ENCODE data around the gene CCDC158.

The CCDC158 gene

DNA sequence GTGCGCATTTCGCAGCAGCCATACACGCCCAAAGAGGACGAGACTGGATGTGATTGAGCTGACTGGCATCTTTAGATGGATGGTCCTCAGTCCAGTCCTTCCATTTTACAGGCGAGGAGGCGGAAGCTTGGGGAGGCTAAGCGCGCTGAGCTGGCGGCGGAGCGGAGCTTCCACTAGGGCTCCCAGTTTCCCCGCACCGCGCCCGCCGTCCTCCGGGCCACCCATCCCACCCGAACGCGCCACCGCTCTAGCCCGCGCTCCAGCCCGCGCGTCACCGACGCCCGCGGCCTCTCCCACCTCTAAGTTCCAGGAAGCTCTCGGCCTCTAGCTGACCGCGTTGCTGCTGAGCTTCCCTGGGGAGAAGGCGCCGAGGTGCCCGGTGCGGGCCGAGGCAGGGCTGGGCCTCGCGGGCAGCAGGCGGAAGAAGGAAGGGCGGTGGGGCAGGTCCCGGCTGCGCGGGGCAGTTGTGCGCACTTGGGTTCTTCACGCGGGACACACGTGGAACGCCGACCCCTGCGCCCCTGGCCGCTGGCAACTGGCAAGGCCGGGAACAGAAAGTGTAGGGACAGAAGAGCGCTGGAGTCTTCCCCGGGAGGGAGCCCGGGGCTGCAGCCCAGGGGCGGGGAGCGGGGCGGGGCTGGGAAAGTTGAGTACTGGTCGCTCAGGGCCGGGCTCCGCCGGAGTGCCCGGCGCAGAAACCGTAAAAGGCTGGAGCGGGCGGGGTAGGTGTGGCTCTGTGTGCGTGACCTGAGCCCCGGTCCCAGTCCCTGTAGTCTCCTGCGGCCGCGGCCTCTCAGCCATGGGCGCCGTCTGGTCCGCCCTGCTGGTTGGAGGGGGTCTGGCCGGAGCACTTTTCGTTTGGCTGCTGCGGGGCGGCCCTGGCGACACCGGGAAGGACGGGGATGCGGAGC is 114.7 kb downstream of the CCDC158 start, which contains the start of gene STBD1:
Gene STBD1, plus strand, starts transcription at position 763 of the 911 bp plus-strand sequence. Its CDS starts 37 bp downstream, at position 800.
- Histone ChIP-seq H3K9me3 (ENCODE audit: control insufficient read depth, low read length) (no peaks in the 10 kb centered on the region), H3K27me3 (replicated peaks; ENCODE audit: control insufficient read depth, insufficient read depth, low read length, poor library complexity, severe bottlenecking) (no peaks in the 10 kb centered on the region), H3K4me3 (ENCODE audit: insufficient read depth, low read depth, low read length, poor library complexity, severe bottlenecking) (peak within 1 kb of the TSS; percentile 87), H3K36me3 (ENCODE audit: control insufficient read depth, insufficient read depth, low read length) (no peaks in the 10 kb centered on the region), H3K4me1 (ENCODE audit: control insufficient read depth, insufficient read depth, low read length, poor library complexity, severe bottlenecking) (peaks cover 19% of the 10 kb centered on the region), H3K27ac (ENCODE audit: insufficient read depth, low read length, poor library complexity, severe bottlenecking) (no peak within 1 kb of the TSS)
- DNase-seq: peak in 1 of 3 donors; percentile 7

DNA sequence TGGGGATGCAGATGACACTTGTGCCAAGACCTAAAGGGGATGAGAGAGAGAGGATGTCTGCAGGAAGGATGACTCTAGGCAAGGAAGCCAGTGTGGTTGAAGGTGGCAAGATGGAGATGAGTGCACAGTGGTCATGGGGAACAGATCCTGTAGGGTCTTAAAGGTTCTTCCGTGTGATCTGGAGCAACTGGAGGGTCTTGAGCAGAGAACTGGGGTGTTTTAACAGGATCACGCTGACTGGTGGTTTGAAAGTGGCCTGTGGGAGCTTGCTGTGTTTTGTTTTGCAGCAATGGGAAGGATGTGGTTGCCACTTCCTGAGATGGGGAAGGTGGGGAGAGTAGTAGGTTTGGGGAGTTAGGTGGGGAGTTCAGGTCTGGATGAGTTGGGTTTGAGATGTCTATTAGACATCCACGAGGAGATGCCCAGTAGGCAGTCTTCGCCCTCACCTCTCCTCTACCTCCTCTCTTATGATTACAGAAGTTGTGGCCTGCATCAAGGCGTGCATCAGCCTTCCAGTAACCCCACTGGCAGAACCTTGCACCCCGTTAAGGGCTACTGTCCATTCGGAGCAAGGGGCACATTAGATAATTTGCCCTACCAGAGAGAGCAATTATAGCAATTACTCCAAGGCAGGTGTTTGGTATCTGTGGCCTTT is 115.8 kb downstream of the CCDC158 start:
- no peak overlapping the region for H3K27ac ChIP-seq (ENCODE audit: insufficient read depth, low read length, poor library complexity, severe bottlenecking)
- no peaks in the 10 kb centered on the region for H3K9me3 ChIP-seq (ENCODE audit: control insufficient read depth, low read length)
- no peaks in the 10 kb centered on the region for H3K36me3 ChIP-seq (ENCODE audit: control insufficient read depth, insufficient read depth, low read length)
- no peak for DNase-seq
- H3K27me3 ChIP-seq (replicated peaks; ENCODE audit: control insufficient read depth, insufficient read depth, low read length, poor library complexity, severe bottlenecking): no peaks in the 10 kb centered on the region
- peaks cover 19% of the 10 kb centered on the region for H3K4me1 ChIP-seq (ENCODE audit: control insufficient read depth, insufficient read depth, low read length, poor library complexity, severe bottlenecking)
- peak overlapping the region; percentile 87 for H3K4me3 ChIP-seq (ENCODE audit: insufficient read depth, low read depth, low read length, poor library complexity, severe bottlenecking)

DNA sequence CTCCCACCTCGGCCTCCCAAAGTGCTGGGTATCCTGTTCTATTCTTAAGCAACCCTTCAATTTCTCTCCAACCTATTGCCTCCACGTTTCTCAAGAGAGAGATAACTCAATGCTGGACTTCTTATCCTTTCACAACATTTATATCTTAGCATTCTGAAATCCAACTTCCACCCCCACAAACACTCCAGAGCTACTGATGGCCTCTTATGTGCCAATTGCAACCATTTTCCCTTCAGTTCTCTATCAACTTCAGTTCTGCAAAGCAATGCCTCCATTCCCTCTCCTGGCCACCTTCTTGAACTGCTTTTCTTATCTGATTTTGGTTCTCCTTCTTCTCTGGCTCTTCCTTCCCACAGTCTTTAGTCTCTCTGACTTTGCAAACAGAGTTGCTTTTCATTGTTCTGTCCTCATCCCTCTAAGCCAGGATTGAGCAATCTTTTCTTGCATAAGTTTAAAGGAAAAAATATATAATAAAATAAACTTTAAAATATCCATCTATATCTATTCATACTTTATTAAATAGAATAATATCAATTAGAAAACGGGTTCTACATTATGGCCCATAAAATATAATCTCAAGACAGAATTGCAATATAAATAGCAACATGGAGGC is 118.0 kb downstream of the CCDC158 start:
- no peaks in the 10 kb centered on the region for H3K27me3 ChIP-seq (replicated peaks; ENCODE audit: control insufficient read depth, insufficient read depth, low read length, poor library complexity, severe bottlenecking)
- no peaks in the 10 kb centered on the region for H3K9me3 ChIP-seq (ENCODE audit: control insufficient read depth, low read length)
- no peak overlapping the region for H3K4me3 ChIP-seq (ENCODE audit: insufficient read depth, low read depth, low read length, poor library complexity, severe bottlenecking)
- no peak overlapping the region for H3K27ac ChIP-seq (ENCODE audit: insufficient read depth, low read length, poor library complexity, severe bottlenecking)
- H3K4me1 ChIP-seq (ENCODE audit: control insufficient read depth, insufficient read depth, low read length, poor library complexity, severe bottlenecking): peaks cover 19% of the 10 kb centered on the region
- DNase-seq: no peak
- H3K36me3 ChIP-seq (ENCODE audit: control insufficient read depth, insufficient read depth, low read length): no peaks in the 10 kb centered on the region

DNA sequence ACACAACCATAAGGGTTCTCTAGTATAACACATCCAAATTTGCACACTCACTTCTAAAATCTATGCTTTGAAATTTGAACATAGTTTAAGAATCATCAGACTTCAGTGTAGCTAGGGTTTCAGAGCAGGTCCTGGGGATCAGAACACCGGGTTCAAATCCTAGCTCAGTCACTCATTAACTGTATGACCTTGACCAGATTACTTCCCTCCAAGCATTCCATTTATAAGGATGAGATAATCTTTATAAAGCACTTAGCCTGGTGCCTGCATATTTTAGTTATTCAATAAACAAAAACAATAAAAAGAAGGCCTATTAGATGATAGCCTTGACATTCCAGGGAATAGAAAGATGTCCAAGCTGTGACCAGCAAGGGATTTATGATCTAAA is 119.2 kb downstream of the CCDC158 start:
- Histone ChIP-seq H3K4me1 (ENCODE audit: control insufficient read depth, insufficient read depth, low read length, poor library complexity, severe bottlenecking) (peaks cover 15% of the 10 kb centered on the region), H3K4me3 (ENCODE audit: insufficient read depth, low read depth, low read length, poor library complexity, severe bottlenecking) (no peak overlapping the region), H3K27ac (ENCODE audit: insufficient read depth, low read length, poor library complexity, severe bottlenecking) (no peak overlapping the region), H3K9me3 (ENCODE audit: control insufficient read depth, low read length) (no peaks in the 10 kb centered on the region), H3K27me3 (replicated peaks; ENCODE audit: control insufficient read depth, insufficient read depth, low read length, poor library complexity, severe bottlenecking) (no peaks in the 10 kb centered on the region), H3K36me3 (ENCODE audit: control insufficient read depth, insufficient read depth, low read length) (no peaks in the 10 kb centered on the region)
- no peak for DNase-seq

DNA sequence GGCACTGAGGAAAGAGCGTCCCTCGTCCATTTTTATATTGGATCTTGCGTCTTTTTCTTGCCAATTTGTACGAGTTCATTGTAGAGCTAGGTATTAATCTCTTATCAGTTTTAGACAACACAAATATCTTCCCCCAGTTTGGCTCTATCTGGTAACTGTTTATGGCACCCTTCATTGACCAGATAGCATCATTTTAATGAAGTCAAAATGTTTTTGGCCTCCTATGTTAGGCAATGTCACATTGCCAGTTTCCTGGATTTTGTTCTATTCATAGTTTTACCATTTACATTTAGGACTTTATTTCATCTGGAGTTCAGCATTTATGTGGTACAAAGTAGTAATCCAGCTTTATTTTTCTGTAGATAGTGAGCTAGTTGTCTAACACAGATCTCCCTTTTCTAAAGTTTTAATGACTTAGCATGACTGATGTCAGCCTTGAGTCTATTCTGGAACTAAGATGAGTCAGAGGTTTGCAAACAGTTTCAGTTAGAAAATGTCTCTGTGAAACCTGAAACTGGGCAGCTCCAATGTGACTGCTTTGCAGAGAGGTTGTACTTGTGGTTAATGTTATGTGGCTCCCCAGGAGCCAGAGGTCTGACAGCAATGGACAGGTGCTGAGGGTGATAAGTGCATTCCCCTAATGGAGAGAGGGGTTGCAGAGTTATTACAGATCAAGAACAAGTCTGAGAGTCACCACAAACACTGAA is 119.7 kb downstream of the CCDC158 start:
- Histone ChIP-seq H3K27ac (ENCODE audit: insufficient read depth, low read length, poor library complexity, severe bottlenecking) (no peak overlapping the region), H3K4me1 (ENCODE audit: control insufficient read depth, insufficient read depth, low read length, poor library complexity, severe bottlenecking) (peaks cover 15% of the 10 kb centered on the region)

DNA sequence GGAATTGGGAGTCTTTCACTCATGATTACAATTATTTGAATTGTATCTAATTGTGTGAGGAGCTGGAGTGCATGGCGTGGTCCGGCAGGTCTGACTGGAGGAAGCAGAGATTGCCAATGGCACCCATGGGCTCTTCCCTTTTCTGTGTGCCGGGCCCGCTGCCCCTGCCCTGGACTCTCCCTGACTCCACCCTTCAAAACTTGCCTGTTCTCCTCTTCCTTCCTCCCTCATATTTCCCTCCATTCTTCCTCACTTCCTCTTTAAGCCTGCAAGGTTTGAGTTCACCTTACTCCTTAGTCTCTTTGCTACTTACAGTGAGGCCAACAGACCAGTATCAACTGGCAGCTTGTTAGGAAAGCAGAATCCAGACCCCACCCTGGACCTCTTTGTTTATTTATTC is 120.9 kb downstream of the CCDC158 start:
- no peak for DNase-seq
- no peak overlapping the region for H3K4me3 ChIP-seq (ENCODE audit: insufficient read depth, low read depth, low read length, poor library complexity, severe bottlenecking)
- H3K4me1 ChIP-seq (ENCODE audit: control insufficient read depth, insufficient read depth, low read length, poor library complexity, severe bottlenecking): peaks cover 10% of the 10 kb centered on the region
- no peaks in the 10 kb centered on the region for H3K36me3 ChIP-seq (ENCODE audit: control insufficient read depth, insufficient read depth, low read length)
- H3K27me3 ChIP-seq (replicated peaks; ENCODE audit: control insufficient read depth, insufficient read depth, low read length, poor library complexity, severe bottlenecking): no peaks in the 10 kb centered on the region
- no peak overlapping the region for H3K27ac ChIP-seq (ENCODE audit: insufficient read depth, low read length, poor library complexity, severe bottlenecking)
- H3K9me3 ChIP-seq (ENCODE audit: control insufficient read depth, low read length): no peaks in the 10 kb centered on the region

More for the DNA sequence above, 119.7 kb downstream of the CCDC158 start:
- H3K27me3 ChIP-seq (replicated peaks; ENCODE audit: control insufficient read depth, insufficient read depth, low read length, poor library complexity, severe bottlenecking): no peaks in the 10 kb centered on the region
- H3K4me3 ChIP-seq (ENCODE audit: insufficient read depth, low read depth, low read length, poor library complexity, severe bottlenecking): no peak overlapping the region
- no peaks in the 10 kb centered on the region for H3K9me3 ChIP-seq (ENCODE audit: control insufficient read depth, low read length)
- no peaks in the 10 kb centered on the region for H3K36me3 ChIP-seq (ENCODE audit: control insufficient read depth, insufficient read depth, low read length)
- DNase-seq: no peak

DNA sequence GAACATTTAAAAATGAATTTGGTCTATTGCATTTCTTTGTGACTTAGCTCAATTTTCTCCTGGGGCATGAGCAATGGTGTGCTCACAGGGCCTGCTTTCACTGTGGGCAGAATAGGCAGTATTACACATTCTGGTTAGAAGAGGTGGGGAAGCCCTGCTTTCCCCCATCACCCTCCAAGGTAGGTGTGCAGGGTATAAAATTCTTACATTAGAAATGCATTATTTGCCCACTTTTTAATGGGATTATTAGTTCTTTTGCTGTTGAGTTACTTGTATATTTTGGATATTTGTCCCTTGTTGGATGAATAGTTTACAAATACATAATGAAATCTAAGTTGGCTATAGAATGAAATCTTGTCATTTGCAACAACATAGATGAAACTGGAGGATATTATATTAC is 122.7 kb downstream of the CCDC158 start:
- DNase-seq: no peak
- H3K9me3 ChIP-seq (ENCODE audit: control insufficient read depth, low read length): no peaks in the 10 kb centered on the region
- no peaks in the 10 kb centered on the region for H3K36me3 ChIP-seq (ENCODE audit: control insufficient read depth, insufficient read depth, low read length)
- H3K27ac ChIP-seq (ENCODE audit: insufficient read depth, low read length, poor library complexity, severe bottlenecking): no peak overlapping the region
- H3K27me3 ChIP-seq (replicated peaks; ENCODE audit: control insufficient read depth, insufficient read depth, low read length, poor library complexity, severe bottlenecking): no peaks in the 10 kb centered on the region
- no peak overlapping the region for H3K4me3 ChIP-seq (ENCODE audit: insufficient read depth, low read depth, low read length, poor library complexity, severe bottlenecking)
- H3K4me1 ChIP-seq (ENCODE audit: control insufficient read depth, insufficient read depth, low read length, poor library complexity, severe bottlenecking): no peaks in the 10 kb centered on the region

DNA sequence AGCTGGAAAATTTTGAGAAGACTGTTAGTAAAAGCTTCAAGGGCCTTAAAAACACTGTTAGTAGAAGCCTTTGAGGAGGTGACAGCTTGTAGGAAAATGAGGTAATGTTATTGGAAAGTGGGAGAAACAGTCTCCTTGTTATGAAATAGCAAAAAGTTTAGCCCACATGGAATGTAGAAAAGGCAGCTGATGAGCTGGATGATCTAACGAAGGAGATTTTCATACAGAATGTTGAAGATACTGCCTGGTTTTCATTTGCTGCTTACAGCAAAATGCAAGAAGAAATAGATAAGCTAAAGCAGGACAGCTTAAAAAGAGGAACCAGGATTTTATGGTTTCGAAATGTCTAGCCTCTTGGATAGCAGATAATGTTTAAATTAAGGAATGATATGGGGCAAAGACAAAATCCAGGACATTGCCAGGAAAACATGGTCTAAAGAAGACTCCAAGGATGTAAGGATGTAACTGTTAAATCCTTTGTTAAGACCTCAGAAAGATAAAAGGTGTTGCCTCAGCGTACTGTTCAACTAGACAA is 124.6 kb downstream of the CCDC158 start:
- DNase-seq: no peak
- Histone ChIP-seq H3K27me3 (replicated peaks; ENCODE audit: control insufficient read depth, insufficient read depth, low read length, poor library complexity, severe bottlenecking) (no peaks in the 10 kb centered on the region), H3K27ac (ENCODE audit: insufficient read depth, low read length, poor library complexity, severe bottlenecking) (no peak overlapping the region), H3K36me3 (ENCODE audit: control insufficient read depth, insufficient read depth, low read length) (no peaks in the 10 kb centered on the region), H3K4me1 (ENCODE audit: control insufficient read depth, insufficient read depth, low read length, poor library complexity, severe bottlenecking) (no peaks in the 10 kb centered on the region), H3K4me3 (ENCODE audit: insufficient read depth, low read depth, low read length, poor library complexity, severe bottlenecking) (no peak overlapping the region), H3K9me3 (ENCODE audit: control insufficient read depth, low read length) (no peaks in the 10 kb centered on the region)

DNA sequence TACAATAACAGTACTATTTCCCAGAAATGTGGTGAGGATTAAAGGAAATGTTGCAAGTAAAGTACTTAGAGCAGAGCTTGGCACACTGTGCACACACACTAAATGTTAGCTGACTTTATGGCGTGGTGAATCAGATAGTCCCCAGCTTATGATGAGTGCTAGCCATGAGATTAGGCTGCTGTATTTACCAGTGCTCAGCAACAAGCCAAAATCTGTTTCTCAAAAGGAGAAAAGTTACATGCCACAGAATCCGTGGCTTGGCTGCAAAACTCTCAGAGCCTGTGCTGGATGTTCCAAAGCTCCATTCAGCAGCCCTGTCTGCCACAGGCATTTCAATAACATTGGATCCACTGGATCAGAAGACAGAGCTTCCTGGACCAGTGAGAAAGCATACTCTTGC is 127.2 kb downstream of the CCDC158 start:
- H3K36me3 ChIP-seq (ENCODE audit: control insufficient read depth, insufficient read depth, low read length): no peaks in the 10 kb centered on the region
- H3K4me1 ChIP-seq (ENCODE audit: control insufficient read depth, insufficient read depth, low read length, poor library complexity, severe bottlenecking): no peaks in the 10 kb centered on the region
- DNase-seq: no peak
- no peak overlapping the region for H3K4me3 ChIP-seq (ENCODE audit: insufficient read depth, low read depth, low read length, poor library complexity, severe bottlenecking)
- no peaks in the 10 kb centered on the region for H3K9me3 ChIP-seq (ENCODE audit: control insufficient read depth, low read length)
- H3K27me3 ChIP-seq (replicated peaks; ENCODE audit: control insufficient read depth, insufficient read depth, low read length, poor library complexity, severe bottlenecking): no peaks in the 10 kb centered on the region
- no peak overlapping the region for H3K27ac ChIP-seq (ENCODE audit: insufficient read depth, low read length, poor library complexity, severe bottlenecking)
